MCF 10A (cell line): ENCODE measurements around the gene STXBP1. TPM values are rescaled to one million over a fixed set of nuclear protein-coding genes. Genes with fewer than 3 reads are reported as not detected.
"Not testable (repeated sequence)": the region's sequence is repeated elsewhere in the genome, so short reads cannot be mapped to it uniquely, and the experiment has no call there.

Experiments used
- BruUV-seq: library from RNA; stranded (reverse); fragments of 400-500 nt; replicated peaks from 2 replicates; lab custom pipeline; 2021; lab: Mats Ljungman, UMichigan
- CTCF ChIA-PET: fragments of 300-600 bp; sonication (Branson Sonifier 250); formaldehyde crosslinking; extraction: SDS; loops from one replicate; lab custom pipeline; 2021; ENCODE audit warnings: antibody characterized with exemption, inconsistent platforms; lab: Yijun Ruan, JAX
- POLR2A ChIA-PET: fragments of 300-600, 350-650 bp; sonication (Branson Sonifier 250); formaldehyde crosslinking; extraction: SDS; loops from one replicate; lab custom pipeline; 2020; ENCODE audit warnings: antibody characterized with exemption, inconsistent platforms; lab: Yijun Ruan, JAX
- DNase-seq: peaks from one replicate; pipeline ENCODE4 v3.0.0-alpha.2; 2018; ENCODE audit not compliant: unreplicated experiment
- H3K27ac Mint-ChIP-seq: one replicate; pipeline ENCODE4 v1.8.0; 2022; ENCODE audit warnings: mild to moderate bottlenecking, low read depth, mixed read lengths; ENCODE audit not compliant: unreplicated experiment
- H3K27me3 Mint-ChIP-seq: one replicate; pipeline ENCODE4 v1.8.0; 2022; ENCODE audit warnings: mixed read lengths; ENCODE audit not compliant: insufficient read depth, unreplicated experiment
- H3K36me3 Mint-ChIP-seq: one replicate; pipeline ENCODE4 v1.8.0; 2022; ENCODE audit warnings: mild to moderate bottlenecking, moderate library complexity, mixed read lengths; ENCODE audit not compliant: insufficient read depth, unreplicated experiment
- H3K4me1 Mint-ChIP-seq: one replicate; pipeline ENCODE4 v1.8.0; 2022; ENCODE audit warnings: mixed read lengths; ENCODE audit not compliant: insufficient read depth, unreplicated experiment
- H3K4me3 Mint-ChIP-seq: one replicate; pipeline ENCODE4 v1.8.0; 2022; ENCODE audit warnings: mild to moderate bottlenecking, moderate library complexity, mixed read lengths; ENCODE audit not compliant: unreplicated experiment
- H3K9me3 Mint-ChIP-seq: one replicate; pipeline ENCODE4 v1.8.0; 2022; ENCODE audit warnings: mixed read lengths; ENCODE audit not compliant: unreplicated experiment
- CTCF ChIP-seq: fragments of 200-600 bp; IDR thresholded peaks from one replicate; pipeline ENCODE4 v1.8.0; 2022; ENCODE audit warnings: antibody characterized with exemption, mild to moderate bottlenecking; ENCODE audit not compliant: unreplicated experiment
- intact Hi-C: fragments of 100-400 bp; cut with micrococcal nuclease; formaldehyde crosslinking; loops from 2 replicates; pipeline ENCODE4 v1.14.1; 2022
- total RNA-seq: library from RNA; stranded (reverse); gene quantifications from 2 replicates; pipeline ENCODE4 v1.2.3, GENCODE V29; 2022

STXBP1 gene
- total RNA-seq, 1 experiment from 2014 or later, result 20.0 TPM

- no peak for DNase-seq
- ChIA-PET POLR2A (interaction anchor here (1.0 to 2.1 kb wide), 3 partner anchors 8 to 15 kb away, joined by 3 to 16 read pairs (median 9); no protein-coding TSS in a partner anchor), CTCF (interaction anchor here (0.9 to 1.6 kb wide), 3 partner anchors 9 to 54 kb away, joined by 3 to 6 read pairs (median 5); no protein-coding TSS in a partner anchor)
- H3K36me3 Mint-ChIP-seq, result peaks cover 18% of the 10 kb centered on the region
- intact Hi-C loops, result no loop called here
- H3K4me1 Mint-ChIP-seq, result peaks cover 57% of the 10 kb centered on the region
- TF ChIP-seq CTCF, result no peak
- peak overlapping the region; percentile 63 for H3K27ac Mint-ChIP-seq
- H3K4me3 Mint-ChIP-seq, result no peak overlapping the region
- no peaks in the 10 kb centered on the region for H3K27me3 Mint-ChIP-seq
- no peaks in the 10 kb centered on the region for H3K9me3 Mint-ChIP-seq
- BruUV-seq, result no TSS peak
Observed at GRCh38 chr9:127575875-127576778, 36.0 kb upstream of the STXBP1 start.

DNA sequence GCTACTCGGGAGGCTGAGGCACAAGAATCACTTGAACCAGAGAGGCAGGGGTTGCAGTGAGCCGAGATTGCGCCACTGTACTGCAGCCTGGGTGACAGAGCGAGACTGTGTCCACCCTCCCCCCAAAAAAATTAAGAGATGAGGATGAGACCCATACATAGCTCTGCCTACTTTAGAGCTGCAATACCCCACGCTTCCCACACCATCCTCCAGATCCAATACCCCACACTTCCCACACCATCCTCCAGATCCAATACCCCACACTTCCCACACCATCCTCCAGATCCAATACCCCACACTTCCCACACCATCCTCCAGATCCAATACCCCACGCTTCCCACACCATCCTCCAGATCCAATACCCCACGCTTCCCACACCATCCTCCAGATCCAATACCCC, 34.9 kb upstream of the STXBP1 start:
- Mint-ChIP-seq H3K4me1 (peaks cover 56% of the 10 kb centered on the region), H3K36me3 (peaks cover 18% of the 10 kb centered on the region)
- DNase-seq, H3K27me3 Mint-ChIP-seq, BruUV-seq, H3K4me3 Mint-ChIP-seq, H3K9me3 Mint-ChIP-seq, intact Hi-C loops, H3K27ac Mint-ChIP-seq: not testable (repeated sequence)
- ChIA-PET POLR2A (interaction anchor here (0.7 to 3.9 kb wide), 4 partner anchors 11 to 156 kb away, joined by 4 to 47 read pairs (median 14); partner anchors contain the start of genes LRSAM1 and RPL12), CTCF (interaction anchor here (0.6 to 1.2 kb wide), 4 partner anchors 8 to 158 kb away, joined by 3 read pairs; partner anchors contain the start of genes TOR2A and ZNF79)

GRCh38 chr9:127578627-127578951, 33.5 kb upstream of the STXBP1 start:
- Mint-ChIP-seq H3K27me3 (no peaks in the 10 kb centered on the region), H3K4me3 (peak overlapping the region; percentile 71), H3K36me3 (peaks cover 23% of the 10 kb centered on the region), H3K27ac (peak overlapping the region; percentile 76), H3K4me1 (peaks cover 45% of the 10 kb centered on the region), H3K9me3 (no peaks in the 10 kb centered on the region)
- POLR2A ChIA-PET, result interaction anchor here (0.6 to 3.9 kb wide), 18 partner anchors 9 to 869 kb away, joined by 3 to 47 read pairs (median 3); partner anchors contain the start of genes CDK9, LRSAM1, RPL12 and SLC2A8
- TF ChIP-seq CTCF, result no peak
- intact Hi-C loops, result loop anchor here (2.0 kb wide), 2 partner anchors 16 to 44 kb away; no protein-coding TSS in a partner anchor
- CTCF ChIA-PET, result interaction anchor here (0.6 to 2.1 kb wide), 7 partner anchors 11 to 156 kb away, joined by 3 to 8 read pairs (median 3); partner anchors contain the start of gene TOR2A
- no peak for DNase-seq
- BruUV-seq, result TSS peak; percentile 78

DNA sequence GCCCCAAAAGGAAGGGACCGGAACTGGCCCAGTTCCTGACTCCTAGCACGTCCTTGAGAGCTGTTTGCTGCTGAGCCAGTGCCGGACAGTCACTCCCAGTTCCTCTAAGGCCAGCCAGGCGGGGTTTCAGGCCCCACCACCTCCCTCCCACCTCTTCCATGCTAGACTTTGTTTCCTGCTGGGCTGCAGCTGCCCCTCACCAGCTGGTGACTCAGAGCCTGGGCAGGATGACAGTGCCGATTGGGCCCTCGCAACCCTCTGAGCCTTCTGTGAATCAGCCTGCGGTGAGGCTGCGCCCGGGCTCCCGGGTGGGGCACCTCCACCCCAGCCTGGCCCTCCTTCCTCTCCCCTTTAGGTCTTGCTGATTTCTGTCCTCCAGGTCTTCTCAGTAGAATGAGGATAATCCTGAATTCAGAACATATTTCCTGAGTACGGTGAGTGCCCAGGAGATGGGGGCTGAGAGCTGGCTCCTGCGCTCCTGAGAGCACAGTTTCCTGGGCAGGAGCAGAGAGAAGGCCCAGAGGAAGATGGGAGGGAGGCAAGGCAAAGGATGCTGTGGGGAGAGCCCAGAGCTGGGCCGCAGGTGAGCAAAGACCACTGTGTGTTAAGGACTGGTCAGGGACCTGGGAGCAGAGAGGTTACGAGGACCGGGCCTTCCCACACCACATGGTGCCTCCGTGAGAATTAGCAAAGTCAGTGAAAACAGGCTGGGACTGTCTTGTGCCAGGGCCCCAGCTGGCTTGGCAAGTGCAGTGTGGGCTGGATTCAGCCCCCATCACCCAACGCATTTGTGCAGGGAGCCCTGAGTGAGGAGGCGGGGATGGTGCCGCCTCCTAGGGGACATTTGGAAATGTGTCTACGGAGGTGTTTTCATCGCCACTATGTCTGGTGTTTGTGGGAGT, 32.9 kb upstream of the STXBP1 start:
- ChIA-PET POLR2A (interaction anchor here (0.6 to 3.9 kb wide), 21 partner anchors 7 to 870 kb away, joined by 3 to 47 read pairs (median 3); partner anchors contain the start of genes CDK9, LRSAM1, RPL12 and SLC2A8), CTCF (interaction anchor here (0.6 to 2.1 kb wide), 7 partner anchors 11 to 155 kb away, joined by 3 to 8 read pairs (median 3); partner anchors contain the start of gene TOR2A)
- TF ChIP-seq CTCF, result no peak
- Mint-ChIP-seq H3K4me3 (peak overlapping the region; percentile 71), H3K9me3 (no peaks in the 10 kb centered on the region), H3K27me3 (no peaks in the 10 kb centered on the region), H3K27ac (peak overlapping the region; percentile 76), H3K36me3 (peaks cover 29% of the 10 kb centered on the region), H3K4me1 (peaks cover 39% of the 10 kb centered on the region)
- peak; percentile 98 for DNase-seq
- BruUV-seq, result TSS peak; percentile 66
- intact Hi-C loops, result loop anchor here (2.0 kb wide), 2 partner anchors 16 to 44 kb away; no protein-coding TSS in a partner anchor
